B cell (primary cell): ENCODE measurements around the gene PSG11. TPM values are rescaled to one million over a fixed set of nuclear protein-coding genes. Genes with fewer than 3 reads are reported as not detected.
"Not testable (repeated sequence)": the region's sequence is repeated elsewhere in the genome, so short reads cannot be mapped to it uniquely, and the experiment has no call there.

Experiments
- ATAC-seq: fragments of 200-7000 bp; cut with Tn5 transposase; one replicate; pipeline ENCODE4 v1.10.0; 2021; ENCODE audit warnings: low read depth, mild to moderate bottlenecking, moderate number of reproducible peaks, moderate library complexity
- CTCF ChIA-PET: fragments of 350-600 bp; sonication (Branson Sonifier 250); formaldehyde crosslinking; loops from one replicate; lab custom pipeline; 2021; ENCODE audit warnings: antibody characterized with exemption, inconsistent platforms; lab: Charles Lee
- POLR2A ChIA-PET: fragments of 350-600 bp; sonication (Branson Sonifier 250); formaldehyde crosslinking; loops from one replicate; lab custom pipeline; 2021; ENCODE audit warnings: antibody characterized with exemption; lab: Charles Lee
- DNase-seq: peaks from one replicate; pipeline ENCODE4 v3.0.0; 2013
- H2AFZ ChIP-seq: 2 replicates; pipeline ENCODE4 v1.6.1; 2012; ENCODE audit warnings: mild to moderate bottlenecking, low read depth, low read length; ENCODE audit not compliant: insufficient read depth, poor library complexity, severe bottlenecking
- H3K27ac ChIP-seq, 2 donors: 1 replicate in 1 of 2; 2 replicates in 1 of 2; pipeline ENCODE4 v1.5.1; 2012 to 2013; ENCODE audit warnings: low read length in 2 of 2, mild to moderate bottlenecking in 2 of 2, moderate library complexity in 1 of 2
- H3K27me3 ChIP-seq, 4 experiments: fragments of 200-600 bp in 1 of 4; sonication (generic) in 1 of 4; replicated peaks in 1 of 4; 1 replicate in 2 of 4; 2 replicates in 2 of 4; pipeline versions ENCODE4 v1.6.1 to v1.7.0; 2013 to 2016; ENCODE audit warnings: low read length in 3 of 4, mild to moderate bottlenecking in 2 of 4, mixed read lengths in 1 of 4, moderate library complexity in 1 of 4; ENCODE audit not compliant: insufficient read depth in 4 of 4, control insufficient read depth in 3 of 4; ENCODE audit errors: control extremely low read depth in 1 of 4
- H3K36me3 ChIP-seq, 2 experiments: replicated peaks in 1 of 2; 1 replicate in 1 of 2; 2 replicates in 1 of 2; pipeline versions ENCODE4 v1.6.1 to v1.7.1; 2013; ENCODE audit warnings: low read length in 1 of 2; ENCODE audit not compliant: insufficient read depth in 2 of 2, control insufficient read depth in 1 of 2; ENCODE audit errors: control extremely low read depth in 1 of 2, extremely low read depth in 1 of 2
- H3K4me1 ChIP-seq, 2 donors: fragments of 200-600 bp in 1 of 2; sonication (generic) in 1 of 2; 1 replicate in 1 of 2; 2 replicates in 1 of 2; pipeline versions ENCODE4 v1.5.1 to v1.6.1; 2013 to 2017; ENCODE audit warnings: low read length in 2 of 2; ENCODE audit not compliant: control insufficient read depth in 2 of 2, insufficient read depth in 2 of 2
- H3K4me2 ChIP-seq: replicated peaks from 2 replicates; pipeline ENCODE3; 2012; ENCODE audit warnings: mild to moderate bottlenecking, low read depth, low read length; ENCODE audit not compliant: poor library complexity, severe bottlenecking
- H3K4me3 ChIP-seq, 5 experiments: fragments of 200-600 bp in 1 of 5; sonication (generic) in 1 of 5; 1 replicate in 3 of 5; 2 replicates in 2 of 5; pipeline versions ENCODE4 v1.5.1 to v1.7.0; 2011 to 2016; ENCODE audit warnings: low read length in 4 of 5, mild to moderate bottlenecking in 4 of 5, low read depth in 2 of 5, control low read depth in 1 of 5, moderate library complexity in 1 of 5; ENCODE audit not compliant: insufficient read depth in 1 of 5; ENCODE audit errors: control extremely low read depth in 1 of 5, extremely low read depth in 1 of 5
- H3K79me2 ChIP-seq: fragments of 200-600 bp; sonication (generic); one replicate; pipeline ENCODE4 v1.6.0; 2016; ENCODE audit warnings: low read length; ENCODE audit not compliant: control insufficient read depth, insufficient read depth
- H3K9ac ChIP-seq: fragments of 200-600 bp; sonication (generic); 2 replicates; pipeline ENCODE4 v1.6.1; 2017; ENCODE audit warnings: mild to moderate bottlenecking, low read length, moderate library complexity
- H3K9me3 ChIP-seq, 3 donors: one replicate each; pipeline versions ENCODE4 v1.6.1 to v1.7.1; 2013; ENCODE audit warnings: low read length in 2 of 3; ENCODE audit not compliant: control insufficient read depth in 2 of 3, insufficient read depth in 1 of 3; ENCODE audit errors: control extremely low read depth in 1 of 3
- H4K20me1 ChIP-seq: 2 replicates; pipeline ENCODE4 v1.6.0; 2012; ENCODE audit warnings: mild to moderate bottlenecking, low read length; ENCODE audit not compliant: insufficient read depth, control insufficient read depth, poor library complexity, severe bottlenecking
- H3K27ac Mint-ChIP-seq: one replicate; pipeline ENCODE4 v1.8.0; 2021; ENCODE audit warnings: mixed read lengths
- H3K27me3 Mint-ChIP-seq: one replicate; pipeline ENCODE4 v1.8.0; 2021; ENCODE audit warnings: mixed read lengths
- H3K4me1 Mint-ChIP-seq: one replicate; pipeline ENCODE4 v1.8.0; 2021; ENCODE audit warnings: mixed read lengths
- H3K4me3 Mint-ChIP-seq: one replicate; pipeline ENCODE4 v1.8.0; 2021; ENCODE audit warnings: mixed read lengths
- H3K9me3 Mint-ChIP-seq: one replicate; pipeline ENCODE4 v1.8.0; 2022; ENCODE audit warnings: mixed read lengths; ENCODE audit not compliant: insufficient read depth
- CTCF ChIP-seq: fragments of 200-600 bp; IDR thresholded peaks from one replicate; pipeline ENCODE4 v1.8.0; 2022; ENCODE audit warnings: antibody characterized with exemption, mild to moderate bottlenecking
- EZH2 ChIP-seq: IDR thresholded peaks from 2 replicates; pipeline ENCODE4 v1.6.1; 2012; ENCODE audit warnings: borderline replicate concordance, low read depth, mild to moderate bottlenecking, moderate library complexity, low read length; ENCODE audit not compliant: insufficient read depth, poor library complexity, severe bottlenecking
- WGBS: methylation state at CpG from one replicate; pipeline ENCODE4 v1.1.5; 2013; ENCODE audit warnings: missing lambda C conversion rate; ENCODE audit not compliant: insufficient coverage; 5-methylcytosine and 5-hydroxymethylcytosine counted together
- intact Hi-C: fragments of 100-400 bp; cut with micrococcal nuclease; formaldehyde crosslinking; loops from one replicate; pipeline ENCODE4 v1.10.0; 2022
- polyA plus RNA-seq: library from polyadenylated mRNA; depleted of rRNA; stranded (reverse); fragments of >200 nt; gene quantifications from 2 replicates; pipeline ENCODE4 v1.2.3, GENCODE V29; 2012
- total RNA-seq, 2 donors: library from RNA; stranded (reverse); fragments of 120-200 nt in 1 of 2; gene quantifications; 1 replicate in 1 of 2; 2 replicates in 1 of 2; pipeline versions ENCODE4 v1.2.3 to v1.2.4, GENCODE V29; 2013 to 2022

Gene PSG11
- total and polyA plus RNA-seq, 2 donors (not counting 1 experiment from before 2014, with no cell fraction given): not detected

GRCh38 chr19:42992029-42992604, 34.2 kb downstream of the PSG11 start:
- ATAC-seq, H3K9me3 ChIP-seq, H3K36me3 ChIP-seq, CTCF ChIA-PET, H3K79me2 ChIP-seq, H3K4me1 ChIP-seq, POLR2A ChIA-PET, H3K27me3 Mint-ChIP-seq, H4K20me1 ChIP-seq, H3K9ac ChIP-seq, H3K27me3 ChIP-seq, DNase-seq, H3K4me3 ChIP-seq, H3K27ac Mint-ChIP-seq, H3K27ac ChIP-seq, intact Hi-C loops, H2AFZ ChIP-seq, H3K4me3 Mint-ChIP-seq, H3K4me2 ChIP-seq, H3K9me3 Mint-ChIP-seq, H3K4me1 Mint-ChIP-seq: not testable (repeated sequence)
- WGBS: 96% methylated on average over 6 of the region's 10 CpGs

GRCh38 chr19:42989851-42990250, 36.4 kb downstream of the PSG11 start:
- Histone ChIP-seq H4K20me1 (no peaks in the 10 kb centered on the region), H3K4me1 (no peaks in the 10 kb centered on the region), H3K9ac (no peak overlapping the region), H3K79me2 (no peaks in the 10 kb centered on the region), H3K9me3 (peaks cover 0 to 2% (median 0%) of the 10 kb centered on the region in 3 donors), H3K4me2 (no peak overlapping the region), H3K27me3 (no peaks in the 10 kb centered on the region), H3K27ac (no peak overlapping the region), H3K36me3 (no peaks in the 10 kb centered on the region), H3K4me3 (no peak overlapping the region), H2AFZ (no peak overlapping the region)
- ChIA-PET POLR2A (no interaction called here), CTCF (no interaction called here)
- Mint-ChIP-seq H3K4me1 (no peaks in the 10 kb centered on the region), H3K9me3 (no peaks in the 10 kb centered on the region), H3K27me3 (peaks cover 11% of the 10 kb centered on the region), H3K4me3 (no peak overlapping the region), H3K27ac (no peak overlapping the region)
- DNase-seq (no peak), ATAC-seq (no peak)
- intact Hi-C loops: loop anchor here (10.0 kb wide), 1 partner anchor 175 kb away; no protein-coding TSS in a partner anchor
- TF ChIP-seq EZH2 (no peak), CTCF (no peak)
- 100% methylated on average over 1 of the region's 7 CpGs for WGBS

GRCh38 chr19:42989186-42989585, 37.1 kb downstream of the PSG11 start:
- CTCF ChIA-PET, H3K4me2 ChIP-seq, H3K79me2 ChIP-seq, H3K4me3 Mint-ChIP-seq, H3K9ac ChIP-seq, H4K20me1 ChIP-seq, H3K27me3 ChIP-seq, H3K9me3 ChIP-seq, DNase-seq, POLR2A ChIA-PET, ATAC-seq, H3K4me1 Mint-ChIP-seq, H3K36me3 ChIP-seq, H3K27ac Mint-ChIP-seq, H2AFZ ChIP-seq, H3K27ac ChIP-seq, H3K4me1 ChIP-seq, H3K4me3 ChIP-seq, H3K9me3 Mint-ChIP-seq: not testable (repeated sequence)
- H3K27me3 Mint-ChIP-seq: peaks cover 11% of the 10 kb centered on the region
- WGBS: 79% methylated on average over 2 of the region's 4 CpGs
- intact Hi-C loops: loop anchor here (10.0 kb wide), 1 partner anchor 174 kb away; no protein-coding TSS in a partner anchor
